ENCODE results near the gene ZIC2.

DNA sequence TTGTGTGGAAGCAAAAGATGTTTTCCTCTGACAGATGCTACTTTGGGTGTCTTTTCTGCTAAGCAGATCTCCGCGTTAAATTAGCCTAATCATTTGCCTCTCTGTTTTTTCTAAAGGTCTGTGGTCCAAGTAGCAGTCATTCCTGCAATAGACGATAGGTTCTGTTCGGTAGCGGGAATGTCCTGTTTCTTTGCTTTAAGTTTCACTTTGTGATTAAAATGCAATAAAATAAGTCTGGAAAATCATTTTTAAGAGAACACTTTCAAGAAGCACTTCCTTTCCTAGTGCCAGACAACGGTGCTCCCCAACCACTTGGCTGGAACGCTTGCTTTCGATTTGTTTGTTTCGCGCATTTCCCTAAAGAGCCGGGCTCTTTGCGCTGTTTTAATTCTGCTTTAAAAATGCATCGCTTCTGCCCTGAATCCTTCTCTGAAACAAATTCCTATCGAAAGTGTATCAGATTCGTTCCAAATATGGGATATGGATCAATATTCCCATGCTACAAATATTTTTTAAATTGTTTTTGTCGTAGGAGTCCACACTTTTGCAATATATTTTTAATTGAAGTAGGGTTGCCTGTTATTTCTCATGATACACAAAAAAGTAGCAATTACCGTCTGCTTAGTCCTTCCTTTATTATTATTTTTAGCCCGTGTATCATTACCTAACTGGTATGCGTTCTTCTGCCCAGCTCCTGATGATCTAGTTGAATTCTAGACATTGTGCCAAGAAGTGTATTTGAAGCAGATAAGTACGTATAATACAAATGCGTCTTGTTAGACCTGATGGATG is 14.2 kb downstream of the ZIC2 start:
- TF ChIP-seq, protein P1, sequence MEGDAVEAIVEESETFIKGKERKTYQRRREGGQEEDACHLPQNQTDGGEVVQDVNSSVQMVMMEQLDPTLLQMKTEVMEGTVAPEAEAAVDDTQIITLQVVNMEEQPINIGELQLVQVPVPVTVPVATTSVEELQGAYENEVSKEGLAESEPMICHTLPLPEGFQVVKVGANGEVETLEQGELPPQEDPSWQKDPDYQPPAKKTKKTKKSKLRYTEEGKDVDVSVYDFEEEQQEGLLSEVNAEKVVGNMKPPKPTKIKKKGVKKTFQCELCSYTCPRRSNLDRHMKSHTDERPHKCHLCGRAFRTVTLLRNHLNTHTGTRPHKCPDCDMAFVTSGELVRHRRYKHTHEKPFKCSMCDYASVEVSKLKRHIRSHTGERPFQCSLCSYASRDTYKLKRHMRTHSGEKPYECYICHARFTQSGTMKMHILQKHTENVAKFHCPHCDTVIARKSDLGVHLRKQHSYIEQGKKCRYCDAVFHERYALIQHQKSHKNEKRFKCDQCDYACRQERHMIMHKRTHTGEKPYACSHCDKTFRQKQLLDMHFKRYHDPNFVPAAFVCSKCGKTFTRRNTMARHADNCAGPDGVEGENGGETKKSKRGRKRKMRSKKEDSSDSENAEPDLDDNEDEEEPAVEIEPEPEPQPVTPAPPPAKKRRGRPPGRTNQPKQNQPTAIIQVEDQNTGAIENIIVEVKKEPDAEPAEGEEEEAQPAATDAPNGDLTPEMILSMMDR (conservative IDR thresholded peaks at IDR 0.05 in 1 of 2, IDR thresholded peaks at IDR 0.05 in 1 of 2; ENCODE audit: low read depth in 1 of 2, low read length in 2 of 2), result no peak
- TF ChIP-seq EZH2 (IDR thresholded peaks at IDR 0.05; ENCODE audit: low read length, missing control alignments), result peak; percentile 64

Measured in fibroblast of lung (primary cell).